ENCODE data around the gene CXCR3. TPM values are rescaled to one million over a fixed set of nuclear protein-coding genes. Genes with fewer than 3 reads are reported as not detected.

Gene CXCR3
- total and polyA plus RNA-seq, 10 of the 15 experiments (the other 5 are each of a cell fraction or from before 2014, with no cell fraction given) = 1.4 to 48.2 (median 15.7) TPM

GRCh38 chrX:71652405-71652804, 34.1 kb upstream of the CXCR3 start:
- no TSS peak for BruUV-seq (replicated peaks)
- TF ChIP-seq ZZZ3 (IDR thresholded peaks at IDR 0.05; ENCODE audit: control insufficient read depth, insufficient read length, low read depth) = no peak
- 0 out of 2 replicates have a peak, but pooled peaks have one; percentile 15 for TF ChIP-seq YY1 (IDR thresholded peaks at IDR 0.05; ENCODE audit: low read depth, low read length)
- peak; percentile 33; the same call in 1 of the 2 replicates for TF ChIP-seq ATF7 (IDR thresholded peaks at IDR 0.05; ENCODE audit: low read depth)
- TF ChIP-seq SMC3 (IDR thresholded peaks at IDR 0.05; ENCODE audit: borderline replicate concordance, low read length) = peak; percentile 73
- peak; percentile 64; the same call in 1 of the 2 replicates for TF ChIP-seq ZNF384 (IDR thresholded peaks at IDR 0.05; ENCODE audit: borderline replicate concordance, low read depth, low read length)
- peak; percentile 89 for TF ChIP-seq RAD21 (IDR thresholded peaks at IDR 0.05; ENCODE audit: insufficient read depth, low read depth, low read length)
- TF ChIP-seq CEBPB (IDR thresholded peaks at IDR 0.05; ENCODE audit: borderline replicate concordance in 1 of 2, low read depth in 2 of 2, low read length in 2 of 2) = no peak
- TF ChIP-seq CTCF (IDR thresholded peaks at IDR 0.05 in 2 of 3, conservative IDR thresholded peaks at IDR 0.05 in 1 of 3; ENCODE audit: control insufficient read depth in 2 of 3, extremely low read depth in 1 of 3, insufficient read depth in 1 of 3, low read depth in 3 of 3, low read length in 3 of 3) = peak; percentile 64 to 73 (median 73)
- POLR2A ChIA-PET = interaction anchor here (0.7 kb wide), 1 partner anchor 92 kb away, joined by 3 read pairs; no protein-coding TSS in a partner anchor

More at GRCh38 chrX:71652405-71652804, 34.1 kb upstream of the CXCR3 start:
- H2AFZ ChIP-seq (ENCODE audit: control insufficient read depth, low read depth, low read length) = no peak overlapping the region
- H3K79me2 ChIP-seq (ENCODE audit: control insufficient read depth, insufficient read depth, low read length) = no peaks in the 10 kb centered on the region
- no peaks in the 10 kb centered on the region for H4K20me1 ChIP-seq (ENCODE audit: control insufficient read depth, insufficient read depth)
- intact Hi-C loops (cut with micrococcal nuclease; ENCODE audit: unreplicated experiment) = loop anchor here (5.0 kb wide), 2 partner anchors 115 to 220 kb away; no protein-coding TSS in a partner anchor
- FAIRE-seq (no peak), ATAC-seq (peak; percentile 77), DNase-seq (ENCODE audit: low read depth, low spot score) (no peak)
- no peaks in the 10 kb centered on the region for H3K27me3 ChIP-seq (replicated peaks in 1 of 2; ENCODE audit: control insufficient read depth in 2 of 2, insufficient read depth in 2 of 2, low read length in 1 of 2)
- H3K36me3 ChIP-seq (ENCODE audit: control insufficient read depth in 2 of 2, insufficient read depth in 2 of 2, low read length in 1 of 2) = no peaks in the 10 kb centered on the region
- no peaks in the 10 kb centered on the region for H3K9me3 ChIP-seq (replicated peaks; ENCODE audit: control insufficient read depth, insufficient read depth, low read length)
- H3K4me2 ChIP-seq (ENCODE audit: control insufficient read depth, insufficient read depth) = no peak overlapping the region
- in situ Hi-C loops (cut with MboI) = loop anchor here (5.0 to 25.0 kb wide), 4 partner anchors 35 to 865 kb away; partner anchors contain the start of gene CXCR3
- ChIA-PET RAD21 (ENCODE audit: unreplicated experiment) (interaction anchor here (0.8 to 1.6 kb wide), 12 partner anchors 14 to 471 kb away, joined by 3 to 9 read pairs (median 4); partner anchors contain the start of genes CXCR3 and NONO), CTCF (interaction anchor here (0.6 to 3.6 kb wide), 29 partner anchors 8 to 682 kb away, joined by 3 to 25 read pairs (median 4); partner anchors contain the start of gene CXCR3), SMC1A (ENCODE audit: uncharacterized antibody, unreplicated experiment) (interaction anchor here (0.6 to 3.8 kb wide), 17 partner anchors 16 to 245 kb away, joined by 3 to 14 read pairs (median 4); no protein-coding TSS in a partner anchor)
- H3K4me3 ChIP-seq = no peak overlapping the region
- H3K9ac ChIP-seq (ENCODE audit: control insufficient read depth, insufficient read depth, low read length) = no peak overlapping the region
- H3K27ac ChIP-seq (ENCODE audit: control insufficient read depth, insufficient read depth) = no peak overlapping the region
- WGBS (ENCODE audit: insufficient coverage, insufficient replicate concordance, low lambda C conversion rate, missing lambda C conversion rate) = 43% methylated on average over 2 of the region's 2 CpGs
- H3K4me1 ChIP-seq (ENCODE audit: control insufficient read depth, insufficient read depth, low read length) = 0 out of 2 replicates have a peak, but pooled peaks cover 3% of the 10 kb centered on the region
